Measurements from ENCODE around the gene MEGF9.

GRCh38 chr9:120564589-120564988 is 149.7 kb downstream of the MEGF9 start:
- TF ChIP-seq CTCF (IDR thresholded peaks at IDR 0.05; ENCODE audit: poor library complexity) (no peak), EZH2phosphoT487 (IDR thresholded peaks at IDR 0.05; ENCODE audit: low read depth, severe bottlenecking, unreplicated experiment) (no peak), EZH2 (IDR thresholded peaks at IDR 0.05; ENCODE audit: borderline replicate concordance) (no peak)
